MM.1S (cell line): ENCODE measurements around the gene SPECC1.

Source experiments
- DNase-seq: peaks from one replicate; pipeline ENCODE4 v3.0.0-alpha.2; 2015
- H2AFZ ChIP-seq: fragments of 300-600 bp; sonication (generic); 2 replicates; pipeline ENCODE4 v1.6.0; 2016; ENCODE audit warnings: antibody characterized with exemption, low read length
- H3F3A ChIP-seq: fragments of 300-600 bp; sonication (generic); 2 replicates; pipeline ENCODE4 v1.6.1; 2016; ENCODE audit warnings: mild to moderate bottlenecking, antibody characterized with exemption, low read length, moderate library complexity, mixed read lengths; ENCODE audit not compliant: insufficient read depth
- H3K27ac ChIP-seq: fragments of 300-600 bp; sonication (generic); 2 replicates; pipeline ENCODE4 v1.5.1; 2016; ENCODE audit warnings: mild to moderate bottlenecking, low read length
- H3K27me3 ChIP-seq: fragments of 300-600 bp; sonication (generic); replicated peaks from 2 replicates; pipeline ENCODE4 v1.6.0; 2016; ENCODE audit warnings: low read length; ENCODE audit not compliant: insufficient read depth
- H3K36me3 ChIP-seq: fragments of 300-600 bp; sonication (generic); replicated peaks from 2 replicates; pipeline ENCODE4 v1.6.1; 2016; ENCODE audit warnings: mild to moderate bottlenecking, low read length, mixed read lengths; ENCODE audit not compliant: insufficient read depth
- H3K4me1 ChIP-seq: fragments of 300-600 bp; sonication (generic); 2 replicates; pipeline ENCODE4 v1.6.1; 2016; ENCODE audit warnings: low read length, mixed read lengths
- H3K4me2 ChIP-seq: fragments of 300-600 bp; sonication (generic); 2 replicates; pipeline ENCODE4 v1.6.0; 2016; ENCODE audit warnings: low read depth, low read length
- H3K4me3 ChIP-seq: fragments of 300-600 bp; sonication (generic); 2 replicates; pipeline ENCODE4 v1.5.1; 2016; ENCODE audit warnings: low read length, mixed read lengths
- H3K79me2 ChIP-seq: fragments of 300-600 bp; sonication (generic); 2 replicates; pipeline ENCODE4 v1.6.1; 2016; ENCODE audit warnings: mixed run types, low read length, mixed read lengths
- H3K9ac ChIP-seq: fragments of 300-600 bp; sonication (generic); 2 replicates; pipeline ENCODE4 v1.6.1; 2016; ENCODE audit warnings: low read length, mixed read lengths
- H3K9me2 ChIP-seq: fragments of 300-600 bp; sonication (generic); replicated peaks from 2 replicates; pipeline ENCODE4 v1.6.1; 2016; ENCODE audit warnings: mild to moderate bottlenecking, low read length, mixed read lengths; ENCODE audit not compliant: insufficient read depth
- H3K9me3 ChIP-seq: fragments of 300-600 bp; sonication (generic); replicated peaks from 2 replicates; pipeline ENCODE4 v1.6.1; 2016; ENCODE audit warnings: mild to moderate bottlenecking, low read length, mixed read lengths; ENCODE audit not compliant: insufficient read depth
- H4K20me1 ChIP-seq: fragments of 300-600 bp; sonication (generic); 2 replicates; pipeline ENCODE4 v1.6.1; 2016; ENCODE audit warnings: mild to moderate bottlenecking, low read length, moderate library complexity, mixed read lengths; ENCODE audit not compliant: insufficient read depth
- CTCF ChIP-seq: fragments of 300-600 bp; sonication (generic); IDR thresholded peaks from 2 replicates; pipeline ENCODE4 v1.5.1; 2016; ENCODE audit warnings: antibody characterized with exemption, low read length, mixed read lengths
- EZH2 ChIP-seq: fragments of 300-600 bp; sonication (generic); optimal IDR thresholded peaks from 2 replicates; pipeline ENCODE3; 2017; ENCODE audit warnings: low read depth, mild to moderate bottlenecking, antibody characterized with exemption, low read length, mixed read lengths
- EZH2phosphoT487 ChIP-seq: fragments of 300-600 bp; sonication (generic); IDR thresholded peaks from 2 replicates; pipeline ENCODE4 v1.6.1; 2018; ENCODE audit warnings: antibody characterized with exemption, low read length

SPECC1 gene

GRCh38 chr17:20218272-20218671 lies 209.1 kb downstream of the SPECC1 start:
- H3K9me2 ChIP-seq = no peaks in the 10 kb centered on the region
- no peak overlapping the region for H3K4me2 ChIP-seq
- no peak overlapping the region for H2AFZ ChIP-seq
- H3K79me2 ChIP-seq = peaks cover 13% of the 10 kb centered on the region
- no peaks in the 10 kb centered on the region for H4K20me1 ChIP-seq
- no peak overlapping the region for H3K4me3 ChIP-seq
- no peaks in the 10 kb centered on the region for H3K4me1 ChIP-seq
- H3K9ac ChIP-seq = no peak overlapping the region
- H3F3A ChIP-seq = no peaks in the 10 kb centered on the region
- no peaks in the 10 kb centered on the region for H3K9me3 ChIP-seq
- no peaks in the 10 kb centered on the region for H3K27me3 ChIP-seq
- H3K27ac ChIP-seq = no peak overlapping the region
- H3K36me3 ChIP-seq = no peaks in the 10 kb centered on the region
- no peak for TF ChIP-seq EZH2phosphoT487
- DNase-seq = no peak

- Histone ChIP-seq H3F3A (no peaks in the 10 kb centered on the region), H3K4me3 (no peak overlapping the region), H2AFZ (no peak overlapping the region), H3K79me2 (peaks cover 9% of the 10 kb centered on the region), H3K9ac (no peak overlapping the region), H3K9me3 (no peaks in the 10 kb centered on the region), H3K4me2 (no peak overlapping the region), H3K27ac (no peak overlapping the region), H3K27me3 (no peaks in the 10 kb centered on the region), H3K36me3 (no peaks in the 10 kb centered on the region), H4K20me1 (no peaks in the 10 kb centered on the region), H3K9me2 (no peaks in the 10 kb centered on the region), H3K4me1 (peaks cover 6% of the 10 kb centered on the region)
- no peak for DNase-seq
- TF ChIP-seq EZH2 (no peak), CTCF (no peak), EZH2phosphoT487 (no peak)
Observed at GRCh38 chr17:20223808-20224328, 214.7 kb downstream of the SPECC1 start.

- Histone ChIP-seq H3K79me2 (peaks cover 4% of the 10 kb centered on the region), H3K9ac (no peak overlapping the region), H3K9me2 (no peaks in the 10 kb centered on the region), H3K27ac (no peak overlapping the region), H4K20me1 (no peaks in the 10 kb centered on the region), H3K4me3 (no peak overlapping the region), H3K36me3 (no peaks in the 10 kb centered on the region), H2AFZ (no peak overlapping the region), H3K4me1 (peaks cover 6% of the 10 kb centered on the region), H3F3A (no peaks in the 10 kb centered on the region), H3K27me3 (no peaks in the 10 kb centered on the region), H3K4me2 (no peak overlapping the region), H3K9me3 (no peaks in the 10 kb centered on the region)
- no peak for DNase-seq
- TF ChIP-seq EZH2phosphoT487 (no peak), EZH2 (no peak), CTCF (no peak)
Observed at GRCh38 chr17:20224379-20224778, 215.2 kb downstream of the SPECC1 start.

GRCh38 chr17:20225162-20226115 lies 216.3 kb downstream of the SPECC1 start:
- no peaks in the 10 kb centered on the region for H3K9me3 ChIP-seq
- H3K4me3 ChIP-seq = no peak overlapping the region
- H3K27me3 ChIP-seq = no peaks in the 10 kb centered on the region
- H4K20me1 ChIP-seq = no peaks in the 10 kb centered on the region
- no peaks in the 10 kb centered on the region for H3F3A ChIP-seq
- DNase-seq = no peak
- H3K27ac ChIP-seq = no peak overlapping the region
- no peak overlapping the region for H3K4me2 ChIP-seq
- no peaks in the 10 kb centered on the region for H3K9me2 ChIP-seq
- H3K4me1 ChIP-seq = peaks cover 6% of the 10 kb centered on the region
- TF ChIP-seq EZH2phosphoT487 (no peak), CTCF (no peak), EZH2 (no peak)
- H3K9ac ChIP-seq = no peak overlapping the region
- H2AFZ ChIP-seq = no peak overlapping the region
- H3K79me2 ChIP-seq = no peaks in the 10 kb centered on the region; the same call in 1 of the 2 replicates
- H3K36me3 ChIP-seq = no peaks in the 10 kb centered on the region
